GM12891 (cell line): ENCODE data around the gene PITRM1.
"Not testable (repeated sequence)": the region's sequence is repeated elsewhere in the genome, so short reads cannot be mapped to it uniquely, and the experiment has no call there.

Experiments
- DNase-seq: peaks from one replicate; pipeline ENCODE4 v3.0.0; 2011; ENCODE audit warnings: low spot score; ENCODE audit not compliant: insufficient read length
- FAIRE-seq: peaks from 2 replicates; lab custom pipeline; 2011; peaks lifted over from hg19 to GRCh38; lab: Jason Lieb, UNC
- PAX5 ChIP-seq: IDR thresholded peaks from 2 replicates; pipeline ENCODE4 v1.6.1; 2011; ENCODE audit warnings: low read length, moderate library complexity, mild to moderate bottlenecking; ENCODE audit not compliant: insufficient read depth, severe bottlenecking
- POLR2A ChIP-seq: IDR thresholded peaks from 2 replicates; pipeline ENCODE4 v1.6.1; 2011; ENCODE audit warnings: low read depth, low read length, control low read depth
- POLR2AphosphoS5 ChIP-seq: IDR thresholded peaks from 2 replicates; pipeline ENCODE4 v1.6.1; 2011; ENCODE audit warnings: low read depth, low read length, control low read depth
- POU2F2 ChIP-seq: IDR thresholded peaks from 2 replicates; pipeline ENCODE4 v1.6.1; 2011; ENCODE audit warnings: low read depth, mild to moderate bottlenecking, control low read depth, low read length, moderate library complexity
- SPI1 ChIP-seq: IDR thresholded peaks from 2 replicates; pipeline ENCODE4 v1.6.1; 2011; ENCODE audit warnings: low read depth, low read length, control low read depth
- TAF1 ChIP-seq: IDR thresholded peaks from 2 replicates; pipeline ENCODE4 v1.6.1; 2011; ENCODE audit warnings: low read depth, low read length, control low read depth

The PITRM1 gene

DNA sequence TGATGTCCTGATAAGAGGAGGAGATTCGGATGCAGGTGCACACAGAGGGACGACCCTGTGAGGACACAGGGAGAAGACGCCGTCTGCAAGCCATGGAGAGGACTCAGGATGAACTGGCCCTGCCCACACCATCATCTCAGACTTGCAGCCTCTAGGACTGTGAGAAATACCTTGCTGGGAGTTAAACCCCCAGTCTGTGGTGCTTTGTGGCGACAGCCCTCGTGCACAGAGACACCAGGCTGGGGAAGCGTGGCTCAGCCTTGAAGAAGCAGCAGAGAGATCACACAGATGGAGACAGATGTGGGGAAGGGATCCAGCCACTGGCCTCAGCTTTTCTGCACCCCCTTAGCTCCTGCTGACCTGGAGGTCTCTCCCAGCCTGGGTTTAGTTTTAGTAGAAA lies 26.3 kb upstream of the PITRM1 start:
- FAIRE-seq (no peak), DNase-seq (no peak)
- no peak for TF ChIP-seq POLR2AphosphoS5
- TF ChIP-seq PAX5 = no peak
- no peak for TF ChIP-seq TAF1
- TF ChIP-seq SPI1 = no peak

DNA sequence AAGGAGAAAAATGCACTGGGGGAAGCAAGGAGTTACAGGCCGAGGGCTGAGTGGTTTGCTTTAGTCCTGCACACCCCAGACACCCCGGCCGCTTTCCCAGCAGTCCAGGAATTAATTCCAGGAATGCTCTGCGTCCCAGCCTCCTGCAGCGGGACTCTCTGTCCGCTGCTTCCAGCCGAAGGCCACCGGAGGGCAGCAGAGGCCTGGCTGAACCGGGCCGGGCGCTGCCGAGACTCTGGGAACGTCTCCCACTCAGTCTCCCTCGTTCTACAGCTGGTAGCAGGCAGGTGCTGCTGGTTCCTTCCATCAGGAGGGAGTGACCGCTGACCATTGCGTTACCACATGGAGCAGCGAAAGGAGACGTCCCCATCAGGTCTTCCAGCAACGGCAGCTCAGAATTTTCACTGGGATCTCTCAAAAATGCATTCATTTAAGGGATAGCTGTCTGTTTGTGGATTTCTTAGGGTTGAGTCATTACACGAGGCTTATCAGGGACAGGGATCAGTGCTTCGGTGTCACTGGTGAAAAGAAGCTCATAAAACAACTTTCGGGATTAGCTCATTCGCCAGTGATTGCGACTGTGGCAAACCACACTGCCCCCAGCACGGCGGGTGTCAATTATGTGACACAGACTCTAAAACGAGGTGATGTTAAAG lies 24.9 kb upstream of the PITRM1 start:
- DNase-seq = peak; percentile 62
- peak; percentile 65 for FAIRE-seq
- no peak for TF ChIP-seq POLR2AphosphoS5
- TF ChIP-seq POU2F2 = peak; percentile 19; the same call in 1 of the 2 replicates
- no peak for TF ChIP-seq TAF1
- peak; percentile 30 for TF ChIP-seq PAX5

DNA sequence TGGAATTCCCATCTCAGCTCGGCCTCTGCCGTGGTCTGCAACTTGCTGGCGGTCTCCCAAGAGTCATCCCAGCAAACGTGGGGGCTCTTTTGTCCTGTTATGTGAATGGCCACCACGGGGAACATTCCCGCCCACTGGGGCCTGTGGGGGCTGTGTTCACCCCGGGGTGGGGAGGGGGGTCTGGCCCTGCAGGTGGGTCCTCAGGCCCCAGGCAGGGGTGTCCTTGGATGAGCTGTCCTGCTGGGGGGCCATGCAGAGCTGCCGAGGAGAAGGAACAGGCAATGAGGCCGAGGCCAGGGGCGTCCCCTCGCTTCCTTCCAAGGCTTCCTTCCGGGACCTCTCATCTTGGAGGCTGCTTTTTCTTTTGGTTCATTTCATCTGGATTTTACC lies 24.4 kb upstream of the PITRM1 start:
- TF ChIP-seq PAX5 = no peak
- TF ChIP-seq POLR2A = no peak
- TF ChIP-seq TAF1 = no peak
- no peak for TF ChIP-seq POU2F2
- no peak for TF ChIP-seq POLR2AphosphoS5
- TF ChIP-seq SPI1 = no peak
- FAIRE-seq = no peak

DNA sequence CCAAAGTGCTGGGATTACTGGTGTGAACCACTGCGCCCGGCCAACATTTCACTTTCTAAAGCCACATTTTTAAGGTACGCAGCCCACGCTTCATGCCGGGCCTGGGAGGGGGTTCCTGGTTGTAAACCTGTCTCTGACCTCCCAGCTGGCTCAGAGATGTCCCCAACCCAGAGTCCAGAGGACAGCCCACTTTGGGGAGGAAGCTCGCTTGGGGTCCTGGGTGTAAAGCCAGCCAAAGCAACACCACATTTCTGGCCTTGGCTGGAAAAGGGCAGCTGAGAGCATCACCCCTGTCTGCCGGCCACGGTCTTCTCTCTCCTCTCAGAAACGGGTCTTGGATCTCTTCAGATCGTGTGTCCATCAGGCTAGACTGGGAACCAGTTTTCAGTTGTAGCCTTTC lies 23.9 kb upstream of the PITRM1 start:
- TF ChIP-seq PAX5 = no peak
- no peak for TF ChIP-seq SPI1
- no peak for TF ChIP-seq POLR2AphosphoS5
- TF ChIP-seq POLR2A = no peak
- DNase-seq (no peak), FAIRE-seq (no peak)

More for the DNA sequence above, 24.4 kb upstream of the PITRM1 start:
- DNase-seq = no peak

GRCh38 chr10:3195726-3196125 lies 23.1 kb upstream of the PITRM1 start:
- TF ChIP-seq PAX5 (no peak), TAF1 (no peak), POU2F2 (no peak), POLR2A (no peak), POLR2AphosphoS5 (no peak), SPI1 (no peak)
- DNase-seq (no peak), FAIRE-seq (no peak)

GRCh38 chr10:3195286-3195685 lies 22.7 kb upstream of the PITRM1 start:
- no peak for DNase-seq
- no peak for FAIRE-seq

DNA sequence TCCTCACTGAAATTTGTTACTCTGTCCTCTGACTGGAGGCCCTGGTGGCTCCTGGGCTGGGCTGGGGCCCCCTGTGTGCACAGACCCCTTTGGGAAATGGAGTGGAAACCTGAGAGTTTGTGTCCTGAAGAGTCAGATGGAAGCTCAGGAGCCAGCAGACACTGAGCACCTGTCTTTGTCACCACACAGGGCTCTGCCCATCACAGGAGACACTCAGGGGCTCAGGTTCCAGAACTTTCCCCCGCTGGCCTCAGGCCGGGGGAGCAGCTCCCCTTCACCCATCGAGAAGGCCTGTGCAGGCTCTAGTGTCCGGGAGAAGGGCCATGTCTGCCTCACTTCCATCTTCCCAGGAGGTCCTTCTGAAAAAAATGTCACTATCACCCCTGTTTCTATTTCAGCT lies 22.3 kb upstream of the PITRM1 start:
- TF ChIP-seq PAX5 (no peak), TAF1 (no peak), POLR2AphosphoS5 (no peak), POLR2A (no peak)
- FAIRE-seq (no peak), DNase-seq (no peak)

More at GRCh38 chr10:3195286-3195685, 22.7 kb upstream of the PITRM1 start:
- no peak for TF ChIP-seq PAX5
- TF ChIP-seq SPI1 = no peak
- TF ChIP-seq TAF1 = no peak
- no peak for TF ChIP-seq POU2F2
- no peak for TF ChIP-seq POLR2AphosphoS5
- no peak for TF ChIP-seq POLR2A

DNA sequence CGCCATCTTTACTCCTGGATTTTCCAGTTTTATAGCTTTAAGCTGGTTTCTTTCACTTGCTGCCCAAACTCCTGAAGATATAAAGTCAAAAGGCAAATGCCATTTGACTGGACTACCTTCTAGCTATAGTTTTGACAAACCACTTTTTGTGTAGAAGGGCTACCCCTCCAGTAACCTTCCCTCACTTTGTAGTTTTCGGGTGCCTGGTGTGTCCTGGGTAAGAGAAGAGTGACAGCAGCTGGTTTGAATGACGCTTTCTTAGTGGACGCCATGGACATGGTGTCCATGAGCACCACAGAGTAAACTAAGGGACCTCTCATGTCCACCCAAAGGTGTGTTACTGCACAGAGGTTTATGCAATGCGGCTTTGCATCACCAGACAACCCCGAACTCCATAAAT lies 21.2 kb upstream of the PITRM1 start:
- no peak for FAIRE-seq
- no peak for TF ChIP-seq TAF1
- TF ChIP-seq POU2F2 = no peak
- TF ChIP-seq PAX5 = no peak
- TF ChIP-seq POLR2AphosphoS5 = no peak
- TF ChIP-seq POLR2A = no peak
- TF ChIP-seq SPI1 = no peak

GRCh38 chr10:3192856-3193635 lies 20.5 kb upstream of the PITRM1 start:
- FAIRE-seq (peak; percentile 75), DNase-seq (peak; percentile 48)
- TF ChIP-seq POLR2A = no peak
- TF ChIP-seq SPI1 = no peak
- TF ChIP-seq TAF1 = no peak
- no peak for TF ChIP-seq PAX5
- TF ChIP-seq POLR2AphosphoS5 = no peak
- no peak for TF ChIP-seq POU2F2

More for the DNA sequence above, 21.2 kb upstream of the PITRM1 start:
- DNase-seq = no peak

DNA sequence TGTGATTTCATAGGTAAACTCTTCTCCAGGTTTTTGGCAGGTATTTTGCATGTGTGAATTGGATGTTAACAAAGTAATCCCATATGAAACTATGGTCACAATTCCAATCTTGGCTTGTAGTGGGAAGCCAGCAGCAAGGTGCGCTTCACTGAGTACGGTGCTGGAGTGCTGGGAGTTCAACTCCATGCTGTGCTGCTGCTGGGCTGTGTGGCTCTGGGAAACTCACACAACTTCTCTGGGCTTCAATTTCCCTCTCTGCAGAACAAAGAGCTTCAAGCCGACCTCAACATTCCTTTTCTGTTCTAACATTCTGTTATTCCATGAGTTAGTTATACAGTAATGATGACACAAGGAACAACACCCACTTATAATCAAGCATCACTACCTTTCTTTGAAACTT lies 18.2 kb upstream of the PITRM1 start:
- FAIRE-seq (no peak), DNase-seq (no peak)
- TF ChIP-seq POLR2A = no peak
- TF ChIP-seq SPI1 = no peak
- no peak for TF ChIP-seq POLR2AphosphoS5
- no peak for TF ChIP-seq POU2F2
- no peak for TF ChIP-seq TAF1

GRCh38 chr10:3187229-3187628 lies 14.6 kb upstream of the PITRM1 start:
- DNase-seq, FAIRE-seq: not testable (repeated sequence)
